HEK293T (cell line): ENCODE results near the gene C8B.
A peak's percentile ranks its signal among the peaks of the same experiment; 100 is the strongest.

ENCODE experiments used
- CTCF ChIA-PET: fragments of 350-600 bp; formaldehyde crosslinking; extraction: SDS; loops from one replicate; lab custom pipeline; 2021; ENCODE audit warnings: antibody characterized with exemption, inconsistent platforms; lab: Yijun Ruan, JAX
- POLR2A ChIA-PET: fragments of 350-600 bp; formaldehyde crosslinking; extraction: SDS; loops from one replicate; lab custom pipeline; 2020; ENCODE audit warnings: antibody characterized with exemption, inconsistent platforms; lab: Yijun Ruan, JAX
- DNase-seq: peaks from one replicate; pipeline ENCODE4 v3.0.0; 2012; ENCODE audit warnings: mixed read lengths; ENCODE audit errors: extremely low spot score
- ARNT ChIP-seq: fragments of 450-650 bp; IDR thresholded peaks from 2 replicates; pipeline ENCODE4 v1.6.1; 2017; ENCODE audit warnings: mild to moderate bottlenecking
- BHLHE40 ChIP-seq: fragments of 450-650 bp; IDR thresholded peaks from 2 replicates; pipeline ENCODE4 v1.6.1; 2016; ENCODE audit warnings: mild to moderate bottlenecking, moderate library complexity, borderline replicate concordance
- CTBP1 ChIP-seq: fragments of 450-650 bp; IDR thresholded peaks from 2 replicates; pipeline ENCODE4 v1.6.1; 2016; ENCODE audit warnings: borderline replicate concordance
- ELF4 ChIP-seq: fragments of 450-650 bp; IDR thresholded peaks from 2 replicates; pipeline ENCODE4 v1.6.1; 2017; ENCODE audit warnings: antibody characterized with exemption
- FOXA1 ChIP-seq: fragments of 450-650 bp; IDR thresholded peaks from 2 replicates; pipeline ENCODE4 v1.6.1; 2016; ENCODE audit warnings: mild to moderate bottlenecking
- FOXK2 ChIP-seq: fragments of 450-650 bp; IDR thresholded peaks from 2 replicates; pipeline ENCODE4 v1.6.1; 2016; ENCODE audit warnings: mild to moderate bottlenecking
- FOXM1 ChIP-seq: fragments of 450-650 bp; IDR thresholded peaks from 2 replicates; pipeline ENCODE4 v1.6.1; 2017; ENCODE audit warnings: mild to moderate bottlenecking, borderline replicate concordance
- HDGF ChIP-seq: fragments of 450-650 bp; IDR thresholded peaks from 2 replicates; pipeline ENCODE4 v1.6.1; 2017; ENCODE audit warnings: antibody characterized with exemption, borderline replicate concordance
- L3MBTL2 ChIP-seq: fragments of 450-650 bp; conservative IDR thresholded peaks from 2 replicates; pipeline ENCODE4 v1.6.1; 2016; ENCODE audit warnings: mild to moderate bottlenecking
- LEF1 ChIP-seq: fragments of 450-650 bp; IDR thresholded peaks from 2 replicates; pipeline ENCODE4 v1.6.1; 2017; ENCODE audit warnings: mild to moderate bottlenecking, borderline replicate concordance
- NFRKB ChIP-seq: fragments of 450-650 bp; IDR thresholded peaks from 2 replicates; pipeline ENCODE4 v1.6.1; 2016; ENCODE audit warnings: mild to moderate bottlenecking, moderate library complexity
- PKNOX1 ChIP-seq: fragments of 450-650 bp; IDR thresholded peaks from 2 replicates; pipeline ENCODE4 v1.6.1; 2016
- SP1 ChIP-seq: fragments of 450-650 bp; IDR thresholded peaks from 2 replicates; pipeline ENCODE4 v1.6.1; 2017
- SUZ12 ChIP-seq: fragments of 450-650 bp; IDR thresholded peaks from 2 replicates; pipeline ENCODE4 v1.6.1; 2016; ENCODE audit warnings: mild to moderate bottlenecking
- TARDBP ChIP-seq: fragments of 450-650 bp; IDR thresholded peaks from 2 replicates; pipeline ENCODE4 v1.6.1; 2016
- ZNF384 ChIP-seq: fragments of 450-650 bp; IDR thresholded peaks from 2 replicates; pipeline ENCODE4 v1.6.1; 2016

The C8B gene

GRCh38 chr1:56967900-56968832 lies 2.4 kb upstream of the C8B start:
- peak; percentile 85 for DNase-seq
- TF ChIP-seq LEF1: no peak
- TF ChIP-seq HDGF: no peak
- TF ChIP-seq FOXA1: no peak
- no peak for TF ChIP-seq FOXM1
- no peak for TF ChIP-seq L3MBTL2
- no peak for TF ChIP-seq ZNF384
- TF ChIP-seq FOXK2: no peak
- no peak for TF ChIP-seq ARNT
- TF ChIP-seq SP1: no peak
- no peak for TF ChIP-seq NFRKB
- TF ChIP-seq PKNOX1: no peak
- TF ChIP-seq BHLHE40: no peak
- TF ChIP-seq TARDBP: no peak
- no peak for TF ChIP-seq SUZ12
- TF ChIP-seq CTBP1: no peak
- ChIA-PET POLR2A (no interaction called here), CTCF (interaction anchor here (0.5 to 1.8 kb wide), 11 partner anchors 10 to 852 kb away, joined by 3 to 11 read pairs (median 4); no protein-coding TSS in a partner anchor)

GRCh38 chr1:56967355-56967754 lies 1.5 kb upstream of the C8B start:
- DNase-seq: no peak
- ChIA-PET POLR2A (no interaction called here), CTCF (interaction anchor here (1.5 kb wide), 1 partner anchor 140 kb away, joined by 8 read pairs; no protein-coding TSS in a partner anchor)
- TF ChIP-seq L3MBTL2: no peak
- TF ChIP-seq BHLHE40: no peak

- TF ChIP-seq ZNF384: no peak
- TF ChIP-seq BHLHE40: no peak
- no peak for TF ChIP-seq ELF4
- no peak for TF ChIP-seq PKNOX1
- TF ChIP-seq SUZ12: no peak
- no peak for TF ChIP-seq FOXM1
- CTCF ChIA-PET: no interaction called here
- POLR2A ChIA-PET: no interaction called here
- DNase-seq: no peak
These were observed 834 bp upstream of the C8B start for GRCh38 chr1:56966698-56966999.

GRCh38 chr1:56965191-56965590 lies 624 bp downstream of the C8B start:
- POLR2A ChIA-PET: no interaction called here
- no peak for DNase-seq
- TF ChIP-seq SP1 (no peak), TARDBP (no peak), L3MBTL2 (no peak), CTBP1 (no peak), ARNT (no peak), PKNOX1 (no peak)
- CTCF ChIA-PET: interaction anchor here (0.6 kb wide), 1 partner anchor 162 kb away, joined by 3 read pairs; no protein-coding TSS in a partner anchor

GRCh38 chr1:56964349-56965017 lies 1.3 kb downstream of the C8B start:
- POLR2A ChIA-PET: no interaction called here

More at GRCh38 chr1:56964349-56965017, 1.3 kb downstream of the C8B start:
- TF ChIP-seq SP1 (no peak), HDGF (no peak), LEF1 (no peak), PKNOX1 (no peak), FOXA1 (no peak), SUZ12 (no peak), CTBP1 (no peak), BHLHE40 (no peak), TARDBP (no peak)
- DNase-seq: no peak
- CTCF ChIA-PET: interaction anchor here (0.6 kb wide), 1 partner anchor 161 kb away, joined by 3 read pairs; no protein-coding TSS in a partner anchor
